Neural crest cell (in vitro differentiated cells): ENCODE measurements around the gene MCCC2. TPM values are rescaled to one million over a fixed set of nuclear protein-coding genes. Genes with fewer than 3 reads are reported as not detected.
"Not testable (repeated sequence)": the region's sequence is repeated elsewhere in the genome, so short reads cannot be mapped to it uniquely, and the experiment has no call there.

Source experiments
- DNase-seq: peaks from one replicate; pipeline ENCODE4 v3.0.0; 2021; ENCODE audit warnings: low read depth, mixed read lengths, low spot score
- H3K27ac Mint-ChIP-seq: one replicate; pipeline ENCODE4 v1.8.0; 2021; ENCODE audit warnings: mild to moderate bottlenecking, mixed read lengths; ENCODE audit not compliant: unreplicated experiment
- H3K27me3 Mint-ChIP-seq: 2 replicates; pipeline ENCODE4 v1.8.0; 2021; ENCODE audit warnings: low read depth, mild to moderate bottlenecking, mixed read lengths
- H3K36me3 Mint-ChIP-seq: 2 replicates; pipeline ENCODE4 v1.8.0; 2021; ENCODE audit warnings: low read depth, mild to moderate bottlenecking, mixed read lengths
- H3K4me1 Mint-ChIP-seq: 2 replicates; pipeline ENCODE4 v1.8.0; 2021; ENCODE audit warnings: mixed read lengths
- H3K4me3 Mint-ChIP-seq: one replicate; pipeline ENCODE4 v1.8.0; 2021; ENCODE audit warnings: mild to moderate bottlenecking, mixed read lengths
- H3K9me3 Mint-ChIP-seq: 2 replicates; pipeline ENCODE4 v1.8.0; 2021; ENCODE audit warnings: mixed read lengths
- CTCF ChIP-seq: fragments of 200-600 bp; sonication (generic); conservative IDR thresholded peaks from 2 replicates; pipeline ENCODE4 v1.5.0; 2021; ENCODE audit warnings: antibody characterized with exemption, mild to moderate bottlenecking
- total RNA-seq: library from RNA; stranded (reverse); gene quantifications from 2 replicates; pipeline ENCODE4 v1.2.1, GENCODE V29; 2021

Gene MCCC2
- total RNA-seq, 1 donor from 2014 or later: 43.7 TPM

GRCh38 chr5:71591100-71591499 is 4.0 kb downstream of the MCCC2 start:
- Mint-ChIP-seq H3K27ac (no peak overlapping the region), H3K36me3 (peaks cover 5% of the 10 kb centered on the region), H3K9me3 (no peaks in the 10 kb centered on the region), H3K4me1 (peaks cover 24% of the 10 kb centered on the region), H3K27me3 (no peaks in the 10 kb centered on the region), H3K4me3 (peak overlapping the region; percentile 57)
- DNase-seq: no peak
- no peak for TF ChIP-seq CTCF

- Mint-ChIP-seq H3K4me3 (no peak overlapping the region), H3K4me1 (no peaks in the 10 kb centered on the region), H3K9me3 (no peaks in the 10 kb centered on the region), H3K27me3 (no peaks in the 10 kb centered on the region), H3K36me3 (peaks cover 21% of the 10 kb centered on the region), H3K27ac (no peak overlapping the region)
- TF ChIP-seq CTCF: no peak
- DNase-seq: no peak
These were observed 9.0 kb downstream of the MCCC2 start for GRCh38 chr5:71596169-71596568.

- H3K4me1 Mint-ChIP-seq: no peaks in the 10 kb centered on the region
- H3K4me3 Mint-ChIP-seq: no peak overlapping the region
- DNase-seq: no peak
- no peak overlapping the region for H3K27ac Mint-ChIP-seq
- TF ChIP-seq CTCF: no peak
- H3K27me3 Mint-ChIP-seq: no peaks in the 10 kb centered on the region
- H3K36me3 Mint-ChIP-seq: peaks cover 23% of the 10 kb centered on the region
- H3K9me3 Mint-ChIP-seq: no peaks in the 10 kb centered on the region
These were observed 9.9 kb downstream of the MCCC2 start for GRCh38 chr5:71597001-71597400.

- peaks cover 39% of the 10 kb centered on the region for H3K36me3 Mint-ChIP-seq
- TF ChIP-seq CTCF: no peak
- no peaks in the 10 kb centered on the region for H3K27me3 Mint-ChIP-seq
- no peak overlapping the region for H3K4me3 Mint-ChIP-seq
- no peaks in the 10 kb centered on the region for H3K9me3 Mint-ChIP-seq
- DNase-seq: no peak
- H3K27ac Mint-ChIP-seq: no peak overlapping the region
- H3K4me1 Mint-ChIP-seq: no peaks in the 10 kb centered on the region
These were observed 13.6 kb downstream of the MCCC2 start for GRCh38 chr5:71600783-71601182.

GRCh38 chr5:71601222-71602026 is 14.3 kb downstream of the MCCC2 start:
- no peaks in the 10 kb centered on the region for H3K9me3 Mint-ChIP-seq
- TF ChIP-seq CTCF: peak; percentile 74
- peaks cover 35% of the 10 kb centered on the region for H3K36me3 Mint-ChIP-seq
- H3K27me3 Mint-ChIP-seq: no peaks in the 10 kb centered on the region
- H3K4me1 Mint-ChIP-seq: no peaks in the 10 kb centered on the region
- H3K27ac Mint-ChIP-seq: no peak overlapping the region
- DNase-seq: peak; percentile 18
- H3K4me3 Mint-ChIP-seq: no peak overlapping the region

- H3K27ac Mint-ChIP-seq, H3K9me3 Mint-ChIP-seq, H3K4me3 Mint-ChIP-seq, H3K27me3 Mint-ChIP-seq, H3K4me1 Mint-ChIP-seq, DNase-seq: not testable (repeated sequence)
- peaks cover 22% of the 10 kb centered on the region for H3K36me3 Mint-ChIP-seq
These were observed 22.8 kb downstream of the MCCC2 start for GRCh38 chr5:71609916-71610315.
